ENCODE data around the gene CREB3. TPM values are rescaled to one million over a fixed set of nuclear protein-coding genes. Genes with fewer than 3 reads are reported as not detected.

CREB3 gene
- total RNA-seq, 1 experiment from 2014 or later = 27.3 TPM

- no peaks in the 10 kb centered on the region for H3K79me2 ChIP-seq (ENCODE audit: insufficient read depth, low read length)
- peaks cover 46 to 97% (median 84%) of the 10 kb centered on the region in 3 experiments for H3K36me3 Mint-ChIP-seq (ENCODE audit: insufficient read depth in 1 of 3, low read depth in 3 of 3)
Measured at GRCh38 chr9:35719546-35719945, 12.9 kb upstream of the CREB3 start.

More at GRCh38 chr9:35719546-35719945, 12.9 kb upstream of the CREB3 start:
- H3K9ac ChIP-seq (ENCODE audit: extremely low read depth, insufficient read length, low read length) = no peak overlapping the region
- Mint-ChIP-seq H3K9me3 (no peaks in the 10 kb centered on the region), H3K4me1 (peaks cover 0 to 9% of the 10 kb centered on the region in 2 experiments; a peak in 2 of 4 replicates), H3K4me3 (no peak overlapping the region), H3K27me3 (ENCODE audit: low read depth) (no peaks in the 10 kb centered on the region), H3K27ac (no peak overlapping the region)
- H3K9me3 ChIP-seq (ENCODE audit: control insufficient read depth, low read depth, low read length) = no peaks in the 10 kb centered on the region
- WGBS (ENCODE audit: extremely low coverage, insufficient read length, low lambda C conversion rate) = no CpG with 5 or more reads among the region's 4 CpGs
- no peak overlapping the region for H3K27ac ChIP-seq (ENCODE audit: insufficient read length, low read depth, low read length)
- H3K27me3 ChIP-seq (ENCODE audit: insufficient read depth, low read length) = no peaks in the 10 kb centered on the region
- TF ChIP-seq CTCF (conservative IDR thresholded peaks at IDR 0.05) = no peak
- H3K23me2 ChIP-seq (ENCODE audit: insufficient read length, low read depth, low read length, poor library complexity, severe bottlenecking) = no peaks in the 10 kb centered on the region
- no peak overlapping the region for H2AFZ ChIP-seq (ENCODE audit: low read length)
- H2BK15ac ChIP-seq (ENCODE audit: low read depth, low read length) = no peak overlapping the region
- H3K4ac ChIP-seq (ENCODE audit: low read depth, low read length) = no peak overlapping the region
- no peak overlapping the region for H3K14ac ChIP-seq (ENCODE audit: insufficient read depth, low read length)
- no peak overlapping the region for H4K5ac ChIP-seq (ENCODE audit: insufficient read length, low read depth, low read length)
- H2AK5ac ChIP-seq (ENCODE audit: insufficient read length, low read length) = no peak overlapping the region
- DNase-seq = no peak
- no peak overlapping the region for H2BK120ac ChIP-seq (ENCODE audit: low read depth, low read length, poor library complexity, severe bottlenecking)
- no peak overlapping the region for H3K4me2 ChIP-seq (ENCODE audit: insufficient read depth, insufficient read length, low read length)
- H2BK12ac ChIP-seq (ENCODE audit: insufficient read length, low read depth, low read length) = no peak overlapping the region
- no peak overlapping the region for H4K8ac ChIP-seq (replicated peaks; ENCODE audit: insufficient read length, low read depth, low read length)
- H3K79me1 ChIP-seq (ENCODE audit: insufficient read depth, low read depth, low read length, poor library complexity, severe bottlenecking) = no peaks in the 10 kb centered on the region
- H3K56ac ChIP-seq (ENCODE audit: insufficient read length, low read depth, low read length) = no peak overlapping the region
- H2BK5ac ChIP-seq (ENCODE audit: insufficient read length, low read length) = no peak overlapping the region
- no peak overlapping the region for H3K23ac ChIP-seq (ENCODE audit: insufficient read length, low read depth, low read length)
- no peaks in the 10 kb centered on the region for H3K4me1 ChIP-seq (ENCODE audit: insufficient read depth, low read length)
- no peak overlapping the region for H3K18ac ChIP-seq (ENCODE audit: insufficient read length, low read depth, low read length)
- H4K91ac ChIP-seq (ENCODE audit: insufficient read length, low read depth, low read length) = no peak overlapping the region
- H2BK20ac ChIP-seq (ENCODE audit: low read depth, low read length, poor library complexity, severe bottlenecking) = no peak overlapping the region
- H4K20me1 ChIP-seq (ENCODE audit: control insufficient read depth, insufficient read depth, insufficient read length) = no peaks in the 10 kb centered on the region
- no peak overlapping the region for H3T11ph ChIP-seq (ENCODE audit: low read length)

Data from H9 (cell line).